HL-60/S4 treated with phorbol 12-myristate 13-acetate at 8.2 ng/mL for 4 days and 3 days (cell line): ENCODE measurements around the gene PCK1.

Experiments
- in situ Hi-C: fragments of 300-500 bp; cut with MboI; formaldehyde crosslinking; loops from 2 replicates; pipeline ENCODE4 v1.15.0; 2022; ENCODE audit warnings: low sequenced_read_pairs

PCK1 gene

GRCh38 chr20:57576002-57576401 is 15.1 kb downstream of the PCK1 start:
- in situ Hi-C loops = loop anchor here (25.0 kb wide), 2 partner anchors 489 to 611 kb away; no protein-coding TSS in a partner anchor

DNA sequence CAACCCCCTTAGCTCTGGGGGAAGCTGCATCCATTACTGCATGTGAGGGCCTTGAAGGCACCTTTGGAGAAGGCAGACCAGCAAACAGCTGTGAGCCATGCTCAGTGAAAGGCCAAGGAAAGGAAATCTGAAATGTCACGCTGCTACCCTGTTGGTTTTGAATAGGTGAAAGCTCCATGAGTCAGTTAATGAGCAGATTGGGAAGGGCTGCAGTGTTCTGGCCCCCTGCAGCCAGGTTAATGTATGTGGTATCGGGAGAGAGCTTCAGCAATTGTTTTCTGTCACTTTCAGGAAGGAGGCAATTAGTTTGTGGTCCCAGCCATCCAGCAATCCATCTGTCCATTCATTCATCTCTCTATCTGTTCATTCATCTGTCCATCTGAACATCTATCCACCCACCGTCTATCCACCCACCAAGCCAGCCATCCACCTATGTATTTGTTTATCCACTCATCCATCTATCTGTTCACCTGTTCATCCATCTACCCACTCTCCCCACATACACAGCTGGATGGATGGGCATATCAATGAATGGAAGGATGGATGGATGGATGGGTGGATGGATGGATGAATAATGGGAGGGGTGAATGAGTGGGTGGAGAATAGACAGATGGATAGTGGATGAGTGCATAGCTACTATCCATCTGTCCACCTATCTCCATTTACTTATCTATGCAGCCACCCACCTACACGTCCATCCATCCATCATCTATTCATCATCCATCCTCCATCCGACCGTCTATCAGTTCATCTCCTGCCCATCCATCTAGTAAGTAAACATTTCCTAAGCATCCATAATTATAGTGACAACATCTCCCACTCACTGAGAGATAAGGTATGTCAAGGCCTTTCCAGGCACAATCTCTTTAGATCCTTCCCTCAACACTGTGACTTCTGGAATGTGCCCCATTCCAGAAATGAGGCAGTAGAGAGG is 16.0 kb downstream of the PCK1 start:
- in situ Hi-C loops = loop anchor here (25.0 kb wide), 2 partner anchors 490 to 610 kb away; no protein-coding TSS in a partner anchor

GRCh38 chr20:57577679-57578475 is 17.0 kb downstream of the PCK1 start:
- in situ Hi-C loops = loop anchor here (25.0 kb wide), 2 partner anchors 491 to 609 kb away; no protein-coding TSS in a partner anchor

- in situ Hi-C loops = loop anchor here (25.0 kb wide), 2 partner anchors 491 to 609 kb away; no protein-coding TSS in a partner anchor
Observed at GRCh38 chr20:57578476-57579165, 17.7 kb downstream of the PCK1 start.

DNA sequence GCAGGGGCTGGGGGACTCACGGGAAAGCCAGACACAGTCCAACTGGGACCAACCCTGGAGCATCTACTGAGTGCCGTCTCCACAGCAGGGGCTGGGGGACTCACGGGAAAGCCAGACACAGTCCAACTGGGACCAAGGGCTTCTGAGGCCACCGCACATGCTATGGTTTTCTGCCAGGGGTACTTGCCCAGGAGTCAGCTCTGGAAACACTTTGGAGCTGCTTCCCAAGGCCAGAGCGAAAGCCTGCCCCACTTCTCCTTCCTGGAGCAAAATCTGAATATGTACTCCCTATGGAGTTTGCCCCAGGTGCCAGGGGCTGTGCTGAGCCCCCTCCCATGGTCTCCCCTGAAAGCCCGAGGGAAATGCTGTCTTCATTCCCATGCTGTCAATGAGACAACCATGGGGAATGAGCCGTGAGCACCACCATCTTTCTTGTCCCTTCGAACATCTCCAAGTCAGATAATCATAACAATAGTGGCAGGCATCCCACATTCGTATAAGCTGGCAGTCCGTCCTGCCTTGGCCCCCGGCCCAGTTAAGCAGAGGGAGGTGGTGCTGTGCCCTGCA is 18.5 kb downstream of the PCK1 start:
- in situ Hi-C loops = loop anchor here (25.0 kb wide), 2 partner anchors 492 to 608 kb away; no protein-coding TSS in a partner anchor

GRCh38 chr20:57579898-57580447 is 19.1 kb downstream of the PCK1 start:
- in situ Hi-C loops = loop anchor here (25.0 kb wide), 2 partner anchors 493 to 607 kb away; no protein-coding TSS in a partner anchor

GRCh38 chr20:57580478-57581201 is 19.7 kb downstream of the PCK1 start:
- in situ Hi-C loops = loop anchor here (25.0 kb wide), 2 partner anchors 493 to 607 kb away; no protein-coding TSS in a partner anchor

- in situ Hi-C loops = loop anchor here (25.0 kb wide), 2 partner anchors 494 to 606 kb away; no protein-coding TSS in a partner anchor
Observed at GRCh38 chr20:57581202-57582028, 20.5 kb downstream of the PCK1 start.

- in situ Hi-C loops = loop anchor here (25.0 kb wide), 2 partner anchors 495 to 605 kb away; no protein-coding TSS in a partner anchor
Observed at GRCh38 chr20:57582029-57582378, 21.1 kb downstream of the PCK1 start.

- in situ Hi-C loops = loop anchor here (25.0 kb wide), 2 partner anchors 495 to 605 kb away; no protein-coding TSS in a partner anchor
Observed at GRCh38 chr20:57582432-57583288, 21.8 kb downstream of the PCK1 start.

GRCh38 chr20:57583289-57584257 is 22.7 kb downstream of the PCK1 start:
- in situ Hi-C loops = loop anchor here (25.0 kb wide), 2 partner anchors 496 to 604 kb away; no protein-coding TSS in a partner anchor

DNA sequence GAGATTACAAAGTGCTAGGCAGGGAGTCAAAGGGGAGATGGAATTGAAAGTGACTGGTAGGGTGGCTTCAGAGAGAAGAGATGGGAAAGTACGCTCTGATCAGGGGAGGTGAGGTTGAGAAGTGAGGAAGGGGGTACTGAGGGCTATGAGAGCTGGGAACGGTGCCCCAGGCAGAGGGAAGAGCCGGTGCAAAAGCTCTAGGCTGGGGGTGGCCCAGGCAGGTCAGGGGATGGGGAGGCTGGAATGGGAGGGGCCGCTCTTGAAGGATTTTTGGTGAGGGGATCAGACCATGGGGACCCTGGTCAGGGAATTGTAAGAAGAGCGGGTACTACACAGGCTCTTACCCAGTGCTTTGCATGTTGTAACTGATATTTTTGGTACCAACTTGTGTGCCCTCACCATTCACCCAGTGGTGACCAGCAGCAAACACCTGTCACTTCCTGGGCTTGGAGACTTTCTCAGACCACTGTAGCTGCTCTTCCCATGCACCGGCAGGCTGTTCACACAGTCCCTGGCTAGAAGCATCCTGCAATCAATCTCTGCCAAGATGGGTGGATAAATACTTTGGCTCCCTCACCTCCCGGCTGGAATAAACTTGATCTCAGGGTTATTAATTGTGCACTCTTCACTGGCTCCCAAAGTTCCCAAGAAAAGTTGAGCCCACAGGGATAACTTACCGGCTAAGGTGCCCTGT is 24.0 kb downstream of the PCK1 start:
- in situ Hi-C loops = loop anchor here (25.0 kb wide), 2 partner anchors 498 to 602 kb away; no protein-coding TSS in a partner anchor

DNA sequence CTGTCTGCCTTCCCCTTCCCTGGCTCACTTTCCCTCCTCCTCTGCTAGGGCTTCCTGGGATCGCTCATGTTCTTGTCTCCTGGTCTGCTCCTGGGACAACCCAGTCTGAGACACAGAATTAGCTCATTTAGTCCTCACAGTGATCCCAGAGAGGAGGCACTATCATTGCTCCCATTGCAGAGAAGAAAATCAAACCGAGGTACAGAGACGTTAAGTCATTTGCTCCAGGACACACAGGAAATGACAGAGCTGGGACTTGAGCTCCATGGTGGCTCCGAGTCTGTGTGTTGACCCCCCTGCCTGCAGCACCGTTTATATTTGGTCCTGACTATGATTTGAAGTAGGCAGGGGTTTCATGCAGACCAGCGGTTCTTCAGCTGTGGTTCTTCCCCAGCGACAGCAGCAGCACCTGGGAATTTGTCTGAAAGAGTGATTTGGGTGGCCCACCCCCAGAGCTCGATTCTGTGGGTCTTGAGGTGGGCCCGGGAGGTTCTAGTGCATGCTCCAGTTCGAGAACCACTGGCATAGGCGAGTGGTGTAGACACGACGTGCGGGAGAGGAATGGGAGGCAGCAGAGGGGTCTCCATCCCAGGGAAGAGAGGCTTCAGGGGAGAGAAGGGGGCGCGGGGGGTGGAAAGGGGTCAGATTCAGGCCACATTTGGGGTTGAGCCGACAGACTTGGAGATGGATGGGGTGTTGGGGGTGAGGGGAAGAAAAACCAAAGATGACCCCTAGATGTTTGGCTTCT is 24.7 kb downstream of the PCK1 start:
- in situ Hi-C loops = loop anchor here (25.0 kb wide), 2 partner anchors 498 to 602 kb away; no protein-coding TSS in a partner anchor

GRCh38 chr20:57586370-57586793 is 25.5 kb downstream of the PCK1 start:
- in situ Hi-C loops = loop anchor here (25.0 kb wide), 2 partner anchors 499 to 601 kb away; no protein-coding TSS in a partner anchor

GRCh38 chr20:57586943-57587277 is 26.0 kb downstream of the PCK1 start:
- in situ Hi-C loops = loop anchor here (25.0 kb wide), 2 partner anchors 500 to 600 kb away; no protein-coding TSS in a partner anchor
